Breast epithelium (tissue), 4 donors: ENCODE measurements around the gene C12orf60. TPM values are rescaled to one million over a fixed set of nuclear protein-coding genes. Genes with fewer than 3 reads are reported as not detected.

Experiments
- DNase-seq, 2 donors: peaks; one replicate each; pipeline ENCODE4 v3.0.0-alpha.2; 2019; ENCODE audit warnings: low spot score in 2 of 2
- H3K27ac ChIP-seq, 2 donors: fragments of 200-600 bp; sonication (generic) in 1 of 2; one replicate each; pipeline ENCODE4 v1.5.1; 2016 to 2019; ENCODE audit warnings: mild to moderate bottlenecking in 1 of 2
- H3K27me3 ChIP-seq, 2 donors: fragments of 200-600 bp; sonication (generic) in 1 of 2; one replicate each; pipeline versions ENCODE4 v1.5.1 to v1.6.0; 2017 to 2019; ENCODE audit warnings: control low read depth in 1 of 2, mild to moderate bottlenecking in 1 of 2
- H3K36me3 ChIP-seq: fragments of 200-600 bp; one replicate; pipeline ENCODE4 v1.5.1; 2019
- H3K4me1 ChIP-seq, 2 donors: fragments of 200-600 bp; sonication (generic); one replicate each; pipeline ENCODE4 v1.5.1; 2016 to 2019; ENCODE audit warnings: control low read depth in 1 of 2
- H3K4me3 ChIP-seq, 3 donors: fragments of 200-600 bp; sonication (generic); 1 replicate in 2 of 3; 2 replicates in 1 of 3; pipeline ENCODE4 v1.5.1; 2016 to 2019; ENCODE audit warnings: mild to moderate bottlenecking in 3 of 3, moderate library complexity in 2 of 3
- H3K9me3 ChIP-seq, 2 donors: fragments of 200-600 bp; sonication (generic) in 1 of 2; one replicate each; pipeline ENCODE4 v1.5.1; 2016 to 2019; ENCODE audit warnings: control low read depth in 1 of 2
- CTCF ChIP-seq, 3 donors: fragments of 450-650 bp; IDR thresholded peaks; one replicate each; pipeline ENCODE4 v1.5.1; 2016 to 2017; ENCODE audit warnings: antibody characterized with exemption in 3 of 3, mild to moderate bottlenecking in 3 of 3, moderate library complexity in 3 of 3
- POLR2A ChIP-seq: fragments of 450-650 bp; IDR thresholded peaks from one replicate; pipeline ENCODE4 v1.6.1; 2016; ENCODE audit warnings: antibody characterized with exemption, mild to moderate bottlenecking, moderate library complexity
- POLR2AphosphoS5 ChIP-seq, 3 donors: sonication (generic); formaldehyde crosslinking; IDR thresholded peaks; one replicate each; pipeline ENCODE4 v1.6.1; 2017; ENCODE audit warnings: antibody characterized with exemption in 3 of 3
- intact Hi-C: fragments of 100-400 bp; cut with DNase I; formaldehyde crosslinking; loops from one replicate; pipeline ENCODE4 v1.15.1; 2023; ENCODE audit warnings: low total_unique reads
- total RNA-seq, 3 donors: library from RNA; depleted of rRNA; stranded (reverse); fragments of >200 nt; gene quantifications; one replicate each; pipeline ENCODE4 v1.1.0, GENCODE V29; 2016

Gene C12orf60
- total RNA-seq, 3 donors from 2014 or later = 1.4 to 2.3 (median 1.6) TPM

DNA sequence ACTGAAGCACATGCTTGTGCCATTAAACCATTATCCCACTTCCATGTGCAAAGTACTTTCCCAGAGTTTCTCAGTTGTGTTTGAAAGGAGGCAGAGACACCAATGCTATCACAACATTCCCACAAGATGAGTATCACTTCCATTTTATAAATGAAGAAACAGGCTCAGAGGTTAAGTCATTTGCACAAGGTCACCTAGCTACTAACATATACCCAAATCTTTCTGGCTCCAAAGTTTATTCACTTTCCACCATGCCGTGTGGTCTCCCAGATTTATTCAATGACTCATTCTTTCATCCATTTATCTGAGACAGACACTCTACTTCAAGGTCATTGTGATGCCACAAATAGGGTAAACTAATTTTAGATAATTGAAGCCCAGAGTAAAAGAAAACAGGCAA, 30.5 kb downstream of the C12orf60 start:
- TF ChIP-seq CTCF (IDR thresholded peaks at IDR 0.05) (no peak), POLR2A (no peak), POLR2AphosphoS5 (IDR thresholded peaks at IDR 0.05) (no peak)
- no peaks in the 10 kb centered on the region for H3K9me3 ChIP-seq
- no peaks in the 10 kb centered on the region for H3K27me3 ChIP-seq
- intact Hi-C loops = no loop called here
- H3K4me1 ChIP-seq = no peaks in the 10 kb centered on the region
- no peak overlapping the region for H3K4me3 ChIP-seq
- no peak for DNase-seq
- H3K36me3 ChIP-seq = no peaks in the 10 kb centered on the region
- H3K27ac ChIP-seq = no peak overlapping the region

- Histone ChIP-seq H3K4me1 (no peaks in the 10 kb centered on the region), H3K27me3 (no peaks in the 10 kb centered on the region), H3K9me3 (no peaks in the 10 kb centered on the region), H3K4me3 (no peak overlapping the region), H3K36me3 (no peaks in the 10 kb centered on the region), H3K27ac (no peak overlapping the region)
- DNase-seq = no peak
- TF ChIP-seq POLR2A (no peak), POLR2AphosphoS5 (IDR thresholded peaks at IDR 0.05) (no peak), CTCF (IDR thresholded peaks at IDR 0.05) (no peak)
- intact Hi-C loops = no loop called here
Measured at GRCh38 chr12:14834509-14834908, 31.0 kb downstream of the C12orf60 start.

- H3K36me3 ChIP-seq = no peaks in the 10 kb centered on the region
- no peak for DNase-seq
- H3K27me3 ChIP-seq = no peaks in the 10 kb centered on the region
- no peaks in the 10 kb centered on the region for H3K9me3 ChIP-seq
- no peak for TF ChIP-seq POLR2A
- no peak for TF ChIP-seq CTCF (IDR thresholded peaks at IDR 0.05)
- TF ChIP-seq POLR2AphosphoS5 (IDR thresholded peaks at IDR 0.05) = no peak
- intact Hi-C loops = no loop called here
- no peak overlapping the region for H3K4me3 ChIP-seq
- H3K4me1 ChIP-seq = peaks cover 0 to 3% of the 10 kb centered on the region in 2 donors
- H3K27ac ChIP-seq = no peak overlapping the region
Measured at GRCh38 chr12:14836336-14837210, 33.1 kb downstream of the C12orf60 start.

DNA sequence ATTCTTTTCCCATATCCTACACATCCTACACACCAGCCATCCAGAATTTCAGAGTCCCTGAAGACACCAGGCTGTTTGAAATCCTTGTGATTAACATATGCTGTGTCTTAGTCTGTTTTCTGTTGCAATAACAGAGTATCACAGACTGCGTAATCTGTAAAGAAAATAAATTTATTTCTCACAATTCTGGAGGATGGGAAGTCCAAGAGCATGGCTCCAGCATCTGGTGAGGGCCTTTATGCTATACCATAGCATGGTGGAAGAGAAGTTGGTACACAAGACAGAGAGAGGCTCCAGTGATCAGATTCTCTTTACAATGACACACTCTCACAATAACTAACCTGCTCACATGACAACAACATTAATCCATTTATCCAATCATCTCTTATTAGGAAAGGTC, 35.8 kb downstream of the C12orf60 start:
- Histone ChIP-seq H3K4me3 (no peak overlapping the region), H3K27ac (no peak overlapping the region), H3K27me3 (no peaks in the 10 kb centered on the region), H3K4me1 (peaks cover 0 to 6% of the 10 kb centered on the region in 2 donors), H3K9me3 (no peaks in the 10 kb centered on the region), H3K36me3 (no peaks in the 10 kb centered on the region)
- intact Hi-C loops = no loop called here
- TF ChIP-seq CTCF (IDR thresholded peaks at IDR 0.05) = no peak
- no peak for TF ChIP-seq POLR2AphosphoS5 (IDR thresholded peaks at IDR 0.05)
- TF ChIP-seq POLR2A = no peak
- no peak for DNase-seq

GRCh38 chr12:14840616-14841015, 37.1 kb downstream of the C12orf60 start:
- no peaks in the 10 kb centered on the region for H3K36me3 ChIP-seq
- no peaks in the 10 kb centered on the region for H3K27me3 ChIP-seq
- H3K27ac ChIP-seq = no peak overlapping the region
- H3K4me3 ChIP-seq = no peak overlapping the region
- TF ChIP-seq CTCF (IDR thresholded peaks at IDR 0.05) (no peak), POLR2A (no peak), POLR2AphosphoS5 (IDR thresholded peaks at IDR 0.05) (no peak)
- H3K4me1 ChIP-seq = peaks cover 0 to 6% of the 10 kb centered on the region in 2 donors
- intact Hi-C loops = no loop called here
- H3K9me3 ChIP-seq = no peaks in the 10 kb centered on the region
- no peak for DNase-seq
